Fibroblast of skin of back (primary cell): ENCODE data around the gene EDA.
"Not testable (repeated sequence)": the region's sequence is repeated elsewhere in the genome, so short reads cannot be mapped to it uniquely, and the experiment has no call there.

Source experiments
- DNase-seq: peaks from one replicate; pipeline ENCODE4 v3.0.0-alpha.2; 2013

The EDA gene

DNA sequence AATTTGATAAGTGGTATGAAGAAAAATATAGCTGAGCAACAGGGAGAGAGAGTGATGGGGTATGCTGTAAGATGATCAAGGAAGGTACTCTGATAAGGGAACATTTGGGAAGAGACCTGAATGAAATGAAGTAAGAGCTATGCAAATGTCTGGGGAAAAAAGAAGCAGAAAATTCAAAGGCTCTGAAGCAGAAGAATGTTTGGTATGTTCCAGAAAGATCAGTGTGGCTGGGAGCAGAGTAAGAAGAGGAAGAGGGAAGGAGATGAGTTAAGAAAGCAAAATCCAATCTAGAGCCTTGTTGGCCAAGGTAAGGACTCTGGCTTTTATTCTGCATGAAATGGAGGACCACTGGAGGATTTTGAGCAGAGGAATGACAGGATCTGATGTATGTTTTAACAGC is 343.8 kb downstream of the EDA start:
- no peak for DNase-seq

- peak; percentile 35 for DNase-seq
Measured at GRCh38 chrX:69961365-69962072, 345.6 kb downstream of the EDA start.

DNA sequence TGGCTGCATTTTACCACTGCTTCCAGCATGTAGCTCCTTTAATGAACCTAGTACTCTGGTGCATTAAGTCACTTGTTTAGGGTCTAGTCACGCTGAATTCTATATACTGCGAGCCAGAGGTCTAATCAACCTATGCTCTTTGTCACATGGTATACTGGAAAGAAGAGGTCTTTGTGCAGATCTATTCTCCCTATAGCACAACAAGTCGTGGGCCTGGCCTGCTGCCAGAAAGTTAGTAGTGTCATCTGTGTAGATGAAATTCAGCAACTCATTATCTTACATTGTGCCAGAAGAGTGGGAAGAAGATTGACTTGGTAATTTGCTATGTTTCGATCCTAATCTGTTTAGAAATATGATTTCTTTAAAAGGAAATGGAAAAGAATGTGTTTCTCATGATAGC is 353.0 kb downstream of the EDA start:
- DNase-seq = peak; percentile 30

DNA sequence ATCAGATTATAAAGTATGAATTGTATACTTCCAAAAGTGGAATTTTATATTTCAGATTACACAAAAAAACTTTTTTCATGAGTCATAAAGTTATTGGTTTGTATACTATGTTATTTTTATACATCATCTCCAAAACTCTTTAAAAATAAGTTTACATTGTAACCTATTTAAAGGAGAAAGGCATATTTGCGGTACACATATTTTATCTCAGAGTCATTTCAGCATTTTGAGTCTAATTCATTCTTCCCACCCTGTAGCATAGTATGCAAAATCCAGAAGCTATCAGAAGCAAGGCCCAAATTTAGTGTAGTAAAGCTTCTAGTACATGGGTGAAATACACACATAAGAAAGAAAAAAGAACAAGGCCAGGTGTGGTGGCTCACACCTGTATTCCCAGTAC is 353.5 kb downstream of the EDA start:
- peak; percentile 71 for DNase-seq

- no peak for DNase-seq
Measured at GRCh38 chrX:69987691-69988090, 371.8 kb downstream of the EDA start.

DNA sequence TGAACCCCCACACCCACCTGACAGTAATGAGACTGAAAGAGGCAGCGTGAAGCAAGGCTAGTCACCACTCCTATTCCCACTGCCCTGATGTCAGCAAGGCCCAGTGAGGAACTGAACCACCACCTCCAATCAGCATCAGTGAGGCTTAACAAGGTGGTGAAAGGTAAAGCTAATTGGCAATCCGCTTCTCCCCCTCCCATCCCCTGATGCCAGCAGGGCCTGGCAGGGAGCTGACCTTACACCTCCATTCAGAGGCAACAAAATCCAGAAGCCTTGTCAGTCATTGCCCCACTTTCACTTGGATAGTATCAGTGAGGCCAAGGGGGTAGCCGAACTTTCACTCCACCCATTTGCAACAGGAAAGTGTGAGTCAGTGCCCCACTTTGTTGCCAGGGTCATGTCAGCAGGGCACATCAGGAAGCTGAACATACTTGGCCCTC is 373.1 kb downstream of the EDA start:
- peak; percentile 34 for DNase-seq

DNA sequence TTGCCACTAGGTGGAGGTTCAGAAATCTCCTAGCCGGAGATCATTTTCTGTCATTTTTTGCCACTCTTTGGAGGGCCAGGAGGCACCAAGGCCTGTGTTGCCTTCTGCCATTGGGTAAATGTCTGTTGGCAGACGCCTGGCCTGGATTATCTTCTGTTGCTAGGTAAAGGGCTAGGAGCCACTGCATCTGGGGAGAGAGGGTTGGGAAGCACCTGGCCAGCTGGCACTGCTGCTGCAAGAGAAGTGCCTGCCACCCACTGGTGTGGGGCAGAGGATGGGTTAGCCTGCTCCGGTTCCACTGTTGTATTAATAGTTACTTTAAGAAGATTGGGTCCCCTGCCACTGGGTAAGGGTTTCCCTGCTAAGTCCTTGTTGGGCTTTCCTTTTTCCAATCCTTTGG is 375.8 kb downstream of the EDA start:
- no peak for DNase-seq

- no peak for DNase-seq
Measured at GRCh38 chrX:69993494-69993893, 377.6 kb downstream of the EDA start.

DNA sequence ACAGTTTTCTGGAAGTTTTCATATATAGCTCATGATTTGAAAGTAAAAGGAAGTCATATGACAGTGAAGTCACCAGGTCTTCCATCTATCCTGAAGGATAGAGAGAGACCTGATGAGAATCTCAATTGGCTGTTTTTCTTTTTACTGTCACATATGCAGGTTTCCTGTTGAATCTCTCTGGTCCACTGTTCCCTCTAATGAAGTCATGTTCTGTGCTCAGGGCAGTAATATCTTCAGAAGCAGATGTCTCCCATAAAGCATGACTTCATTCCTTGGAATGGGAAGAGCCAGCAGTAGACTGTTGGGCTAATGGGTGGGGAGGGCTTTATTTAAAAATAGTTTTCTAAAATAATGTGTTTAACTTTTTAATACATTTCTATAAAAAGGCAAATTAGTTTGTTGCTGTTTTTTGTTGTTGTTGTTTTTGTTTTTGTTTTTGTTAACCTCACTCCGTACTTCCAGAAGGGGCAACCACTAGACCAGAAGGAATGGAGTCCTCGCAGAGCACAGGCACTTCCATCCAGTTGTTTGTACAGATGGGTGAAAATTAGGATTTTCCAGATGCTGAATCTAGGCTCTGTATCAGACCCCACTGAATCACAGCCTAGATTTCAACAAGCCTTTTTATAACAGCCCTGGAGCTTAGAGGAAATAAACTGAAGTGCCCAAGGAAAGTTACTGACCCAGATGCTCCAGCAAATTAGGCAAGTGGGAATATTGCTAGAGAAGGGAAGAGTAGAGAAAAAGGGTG is 379.6 kb downstream of the EDA start:
- DNase-seq = peak; percentile 11

- no peak for DNase-seq
Measured at GRCh38 chrX:69996113-69996468, 380.2 kb downstream of the EDA start.

- DNase-seq = not testable (repeated sequence)
Measured at GRCh38 chrX:69998299-69998698, 382.4 kb downstream of the EDA start.

DNA sequence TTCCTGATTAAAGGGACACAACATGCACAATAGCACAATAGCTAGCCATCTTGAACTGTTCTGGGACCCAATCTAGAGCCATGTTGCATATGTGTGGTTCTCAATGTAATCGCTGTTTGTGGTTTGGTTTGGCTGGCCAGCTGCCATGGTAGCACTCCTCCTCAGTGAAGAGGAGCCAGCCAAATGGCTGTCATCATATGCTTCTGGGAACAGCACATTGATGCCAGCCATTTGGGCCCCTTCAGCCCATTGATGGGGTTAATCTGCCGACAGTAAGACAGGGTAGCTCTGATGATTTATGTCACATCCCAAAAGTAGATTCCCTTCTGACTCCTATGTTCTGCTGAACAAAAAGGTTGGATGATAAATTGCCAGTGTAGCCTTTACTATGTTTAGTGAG is 385.4 kb downstream of the EDA start:
- no peak for DNase-seq

- no peak for DNase-seq
Measured at GRCh38 chrX:70001708-70002341, 385.9 kb downstream of the EDA start.

DNA sequence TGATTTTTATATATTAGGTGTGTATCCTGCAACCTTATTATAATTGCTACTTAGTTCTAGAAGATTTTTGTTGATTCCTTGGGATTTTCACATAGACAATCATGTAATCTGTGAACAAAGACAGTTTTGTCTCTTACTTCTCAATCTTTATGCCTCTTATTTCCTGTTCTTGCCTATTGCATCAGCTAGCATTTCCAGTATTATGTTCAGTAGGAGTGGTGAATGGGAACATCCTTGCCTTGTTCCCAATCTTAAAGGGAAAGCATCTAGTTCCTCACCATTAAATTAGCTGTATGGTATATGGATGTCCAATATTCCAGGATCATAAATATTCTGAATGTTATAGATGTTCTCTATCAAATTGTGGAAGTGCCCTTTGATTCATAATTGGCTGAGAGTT is 392.0 kb downstream of the EDA start:
- DNase-seq = no peak

GRCh38 chrX:70009049-70009448 is 393.1 kb downstream of the EDA start:
- no peak for DNase-seq

DNA sequence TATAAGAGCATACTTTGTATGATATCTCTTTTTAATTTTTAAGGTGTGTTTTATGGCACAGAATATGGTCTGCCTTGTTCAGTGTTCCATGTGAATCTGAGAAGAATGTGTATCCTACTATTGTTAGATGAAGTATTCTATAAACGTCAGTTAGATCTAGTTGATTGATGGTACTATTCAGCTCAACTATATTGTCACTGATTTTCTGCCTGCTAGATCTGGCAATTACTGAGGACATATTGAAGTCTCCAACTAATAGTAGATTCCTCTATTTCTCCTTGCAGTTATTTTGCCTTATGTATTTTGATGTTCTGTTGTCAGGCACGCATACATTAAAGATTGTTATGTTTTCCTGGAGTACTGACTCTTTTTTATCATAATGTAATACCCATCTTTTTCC is 394.1 kb downstream of the EDA start:
- no peak for DNase-seq

DNA sequence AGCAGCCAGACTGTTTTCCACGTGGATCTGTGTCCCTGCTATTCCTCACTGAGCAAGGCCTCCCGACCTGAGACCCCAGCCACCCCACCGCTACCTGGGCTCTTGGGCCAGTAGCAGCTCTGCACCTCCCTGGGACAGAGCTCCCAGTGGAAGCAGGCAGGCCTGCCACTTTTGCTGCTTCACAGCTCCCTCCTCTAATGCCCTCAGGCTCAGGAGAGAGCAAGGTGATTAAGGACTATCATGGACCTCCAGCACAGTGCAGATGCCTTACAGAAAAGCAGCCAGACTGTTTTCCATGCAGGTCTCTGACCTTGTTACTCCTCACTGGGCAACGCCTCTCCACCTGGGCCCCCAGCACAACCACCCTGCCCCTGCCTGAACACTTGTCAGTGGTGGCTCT is 396.8 kb downstream of the EDA start:
- no peak for DNase-seq

DNA sequence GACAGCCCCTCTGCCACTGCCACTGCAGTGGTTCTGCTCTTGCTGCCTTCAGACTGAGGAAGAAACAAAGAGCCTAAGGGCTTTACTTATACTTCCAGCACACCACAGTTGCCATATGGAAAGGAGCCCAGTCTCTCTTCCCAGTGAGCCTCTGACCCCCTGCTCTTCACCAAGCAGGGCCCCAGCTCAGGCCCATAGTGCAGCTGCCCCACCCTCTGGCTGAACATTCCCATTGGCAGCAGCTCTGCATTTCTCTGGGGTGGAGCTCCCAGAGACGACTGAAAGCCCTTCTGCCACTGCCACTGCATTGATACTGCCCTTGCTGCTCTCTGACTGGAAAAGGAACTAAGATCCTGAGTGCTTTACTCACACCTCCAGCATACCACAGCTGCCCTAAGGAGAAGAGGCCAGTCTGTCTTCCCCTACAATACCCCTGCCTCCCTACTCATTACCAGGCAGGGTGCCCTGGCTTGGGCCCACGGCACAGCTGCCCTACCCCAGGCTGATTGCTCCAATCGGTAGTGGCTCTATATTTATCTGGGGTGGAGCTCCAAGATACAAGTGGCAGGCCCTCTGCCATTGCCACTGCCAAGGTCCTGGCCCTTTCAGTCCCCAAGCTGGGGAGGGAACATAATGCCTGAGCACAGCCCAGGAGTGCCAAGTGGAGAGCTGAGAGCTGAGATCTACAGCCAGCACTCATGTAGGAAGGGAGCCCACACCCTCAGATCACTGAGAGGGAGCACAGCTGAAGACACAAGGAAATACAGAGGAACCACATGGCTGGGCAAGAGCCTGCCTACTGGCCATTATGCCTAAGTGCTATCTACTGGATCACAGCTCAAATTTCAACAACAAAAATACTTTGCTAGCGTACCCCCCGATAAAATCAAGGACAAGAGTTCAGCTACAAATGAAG is 397.8 kb downstream of the EDA start:
- DNase-seq = no peak

DNA sequence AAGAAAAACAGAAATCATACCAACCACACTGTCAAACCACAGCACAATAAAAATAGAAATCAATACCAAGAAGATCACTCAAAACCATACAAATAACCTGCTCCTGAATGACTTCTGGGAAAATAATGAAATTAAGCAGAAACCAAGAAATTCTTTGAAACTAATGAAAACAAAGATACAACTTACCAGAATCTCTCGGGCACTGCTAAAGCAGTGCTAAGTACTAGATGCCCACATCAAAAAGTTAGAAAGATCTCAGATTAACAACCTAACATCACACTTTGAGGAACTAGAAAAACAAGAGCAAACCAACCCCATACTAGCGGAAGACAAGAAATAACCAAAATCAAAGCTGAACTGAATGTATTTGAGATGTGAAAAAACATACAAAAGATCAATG is 400.6 kb downstream of the EDA start:
- DNase-seq = no peak

DNA sequence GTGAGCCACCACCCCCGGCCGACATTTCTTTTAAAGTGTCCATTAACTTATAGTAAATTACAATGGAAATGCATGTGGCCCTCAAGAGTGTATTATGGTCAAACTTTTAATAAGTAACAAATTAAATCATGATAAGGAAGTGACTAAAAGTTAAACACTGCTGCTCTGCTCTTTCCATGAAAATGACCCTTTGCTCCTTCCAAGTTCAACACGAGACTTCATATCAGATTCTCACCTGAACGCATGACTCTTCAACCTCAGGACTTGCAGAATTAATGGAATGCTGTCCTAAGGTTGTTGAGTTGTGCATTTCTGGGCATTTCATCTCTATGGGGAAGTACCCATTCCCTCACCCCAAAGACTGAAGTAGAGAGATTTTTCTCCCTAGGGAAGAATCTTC is 406.7 kb downstream of the EDA start:
- DNase-seq = no peak

- peak; percentile 39 for DNase-seq
Measured at GRCh38 chrX:70025464-70025863, 409.6 kb downstream of the EDA start.

- peak; percentile 54 for DNase-seq
Measured at GRCh38 chrX:70026112-70026850, 410.4 kb downstream of the EDA start.
